OCI-LY7 (cell line): ENCODE measurements around the gene IFITM5. TPM values are rescaled to one million over a fixed set of nuclear protein-coding genes. Genes with fewer than 3 reads are reported as not detected.

Source experiments
- BruUV-seq: library from RNA; stranded (reverse); fragments of 400-500 nt; replicated peaks from 2 replicates; lab custom pipeline; 2021; lab: Mats Ljungman, UMichigan
- CTCF ChIA-PET: fragments of 300-600 bp; sonication (Branson Sonifier 250); formaldehyde crosslinking; loops from one replicate; lab custom pipeline; 2022; ENCODE audit warnings: antibody characterized with exemption; ENCODE audit not compliant: unreplicated experiment; lab: Charles Lee
- POLR2A ChIA-PET: fragments of 300-600 bp; sonication (Branson Sonifier 250); formaldehyde crosslinking; loops from one replicate; lab custom pipeline; 2022; ENCODE audit warnings: antibody characterized with exemption; lab: Charles Lee
- DNase-seq: peaks from one replicate; pipeline ENCODE4 v3.0.0-alpha.2; 2015; ENCODE audit warnings: low spot score
- H2AFZ ChIP-seq: fragments of 200-600 bp; sonication (generic), shearing (Covaris generic); 2 replicates; pipeline ENCODE4 v1.6.1; 2014; ENCODE audit warnings: mild to moderate bottlenecking, antibody characterized with exemption, low read length, moderate library complexity
- H3K27ac ChIP-seq: fragments of 200-600 bp; sonication (generic); 2 replicates; pipeline ENCODE4 v1.5.1; 2014; ENCODE audit warnings: mixed run types, low read depth, mild to moderate bottlenecking, moderate library complexity, low read length, inconsistent platforms; ENCODE audit not compliant: poor library complexity, severe bottlenecking
- H3K36me3 ChIP-seq: fragments of 200-600 bp; sonication (generic); 2 replicates; pipeline ENCODE4 v1.6.1; 2014; ENCODE audit warnings: mild to moderate bottlenecking, antibody characterized with exemption, low read length, moderate library complexity, mixed read lengths; ENCODE audit not compliant: insufficient read depth
- H3K4me1 ChIP-seq: fragments of 200-600 bp; sonication (generic); 2 replicates; pipeline ENCODE4 v1.5.1; 2014; ENCODE audit warnings: mild to moderate bottlenecking, low read length; ENCODE audit not compliant: insufficient read depth, poor library complexity, severe bottlenecking
- H3K4me2 ChIP-seq: fragments of 200-600 bp; sonication (generic); 2 replicates; pipeline ENCODE4 v1.6.1; 2014; ENCODE audit warnings: mild to moderate bottlenecking, low read length
- H3K4me3 ChIP-seq: fragments of 200-600 bp; sonication (generic); 2 replicates; pipeline ENCODE4 v1.5.1; 2014; ENCODE audit warnings: mild to moderate bottlenecking, low read depth, low read length; ENCODE audit not compliant: poor library complexity, severe bottlenecking
- H3K79me2 ChIP-seq: fragments of 200-600 bp; sonication (generic); 2 replicates; pipeline ENCODE4 v1.6.1; 2016; ENCODE audit warnings: low read depth, mild to moderate bottlenecking, low read length, moderate library complexity, mixed read lengths; ENCODE audit not compliant: insufficient read depth
- H3K9me2 ChIP-seq: fragments of 200-600 bp; sonication (generic); 2 replicates; pipeline ENCODE4 v1.6.1; 2016; ENCODE audit warnings: mild to moderate bottlenecking, low read length, mixed read lengths; ENCODE audit not compliant: insufficient read depth
- H3K9me3 ChIP-seq: fragments of 200-600 bp; sonication (generic); 2 replicates; pipeline ENCODE4 v1.6.1; 2014; ENCODE audit warnings: mild to moderate bottlenecking, mixed run types, low read length, mixed read lengths
- H4K20me1 ChIP-seq: fragments of 200-600 bp; sonication (generic); 2 replicates; pipeline ENCODE4 v1.6.1; 2014; ENCODE audit warnings: mild to moderate bottlenecking, antibody characterized with exemption, low read length, moderate library complexity, mixed read lengths; ENCODE audit not compliant: insufficient read depth
- CTCF ChIP-seq: fragments of 200-600 bp; sonication (generic); conservative IDR thresholded peaks from 2 replicates; pipeline ENCODE4 v1.5.1; 2014; ENCODE audit warnings: mild to moderate bottlenecking, antibody characterized with exemption, low read length, moderate library complexity, mixed read lengths
- EZH2phosphoT487 ChIP-seq: fragments of 200-600 bp; sonication (generic); IDR thresholded peaks from 2 replicates; pipeline ENCODE4 v1.6.1; 2018; ENCODE audit warnings: low read depth, borderline replicate concordance, mild to moderate bottlenecking, mixed run types, antibody characterized with exemption, low read length, moderate library complexity, mixed read lengths
- intact Hi-C: fragments of 100-400 bp; cut with micrococcal nuclease; formaldehyde crosslinking; loops from one replicate; pipeline ENCODE4 v1.10.0; 2022; ENCODE audit not compliant: unreplicated experiment
- total RNA-seq, 2 experiments: library from RNA; depleted of rRNA in 1 of 2; stranded (reverse); fragments of >200 nt in 1 of 2; shearing (Covaris generic) in 1 of 2; gene quantifications; 2 replicates each; pipeline ENCODE4 v1.2.3, GENCODE V29; 2014 to 2022

Gene IFITM5
- total RNA-seq, 2 experiments from 2014 or later: not detected

GRCh38 chr11:267491-267994, 31.8 kb downstream of the IFITM5 start:
- Histone ChIP-seq H4K20me1 (no peaks in the 10 kb centered on the region), H3K9me2 (no peaks in the 10 kb centered on the region), H3K9me3 (peaks cover 7% of the 10 kb centered on the region; the same call in 1 of the 2 replicates), H2AFZ (peak overlapping the region; percentile 17; the same call in 1 of the 2 replicates), H3K4me1 (peaks cover 31% of the 10 kb centered on the region), H3K4me3 (peak overlapping the region; percentile 62), H3K27ac (peak overlapping the region; percentile 92), H3K4me2 (peak overlapping the region; percentile 75), H3K36me3 (no peaks in the 10 kb centered on the region), H3K79me2 (no peaks in the 10 kb centered on the region)
- POLR2A ChIA-PET: interaction anchor here (0.7 to 1.9 kb wide), 4 partner anchors 10 to 81 kb away, joined by 3 to 9 read pairs (median 5); no protein-coding TSS in a partner anchor
- TSS peak; percentile 33 for BruUV-seq
- TF ChIP-seq EZH2phosphoT487 (no peak), CTCF (no peak)
- peak; percentile 73 for DNase-seq
- CTCF ChIA-PET: interaction anchor here (0.5 to 1.5 kb wide), 3 partner anchors 17 to 277 kb away, joined by 3 to 6 read pairs (median 4); no protein-coding TSS in a partner anchor
- intact Hi-C loops: no loop called here

- Histone ChIP-seq H3K4me2 (no peak overlapping the region), H3K9me3 (peaks cover 7% of the 10 kb centered on the region; the same call in 1 of the 2 replicates), H3K27ac (no peak overlapping the region), H3K4me1 (peaks cover 38% of the 10 kb centered on the region), H3K4me3 (no peak overlapping the region), H2AFZ (no peak overlapping the region), H3K36me3 (no peaks in the 10 kb centered on the region), H4K20me1 (no peaks in the 10 kb centered on the region), H3K79me2 (no peaks in the 10 kb centered on the region), H3K9me2 (no peaks in the 10 kb centered on the region)
- ChIA-PET POLR2A (interaction anchor here (0.5 to 1.9 kb wide), 3 partner anchors 9 to 46 kb away, joined by 3 to 7 read pairs (median 3); no protein-coding TSS in a partner anchor), CTCF (interaction anchor here (0.7 kb wide), 1 partner anchor 86 kb away, joined by 6 read pairs; no protein-coding TSS in a partner anchor)
- no TSS peak for BruUV-seq
- intact Hi-C loops: no loop called here
- DNase-seq: peak; percentile 53
- TF ChIP-seq CTCF (no peak), EZH2phosphoT487 (no peak)
Observed at GRCh38 chr11:266676-267439, 32.5 kb downstream of the IFITM5 start.
